Measurements from ENCODE around the gene LCN10. TPM values are rescaled to one million over a fixed set of nuclear protein-coding genes. Genes with fewer than 3 reads are reported as not detected.

Gene LCN10
- total RNA-seq, 1 donor from 2014 or later: not detected

GRCh38 chr9:136739509-136739908, 3.2 kb downstream of the LCN10 start:
- Histone ChIP-seq H2AFZ (replicated peaks) (no peak overlapping the region), H3K27me3 (peaks cover 6% of the 10 kb centered on the region)

GRCh38 chr9:136738960-136739359, 3.8 kb downstream of the LCN10 start:
- Mint-ChIP-seq H3K4me3 (no peak overlapping the region), H3K27ac (no peak overlapping the region), H3K27me3 (ENCODE audit: insufficient read depth, low read depth) (peaks cover 14% of the 10 kb centered on the region), H3K36me3 (no peaks in the 10 kb centered on the region), H3K4me1 (no peaks in the 10 kb centered on the region), H3K9me3 (no peaks in the 10 kb centered on the region)
- no peaks in the 10 kb centered on the region for H3F3A ChIP-seq (ENCODE audit: low read depth)
- H3K4me2 ChIP-seq: no peak overlapping the region
- H3K9me3 ChIP-seq (ENCODE audit: low read depth): no peaks in the 10 kb centered on the region
- no peaks in the 10 kb centered on the region for H3K36me3 ChIP-seq
- H3K4me1 ChIP-seq: peaks cover 11% of the 10 kb centered on the region
- DNase-seq (ENCODE audit: low spot score): no peak
- no peak for TF ChIP-seq EZH2phosphoT487 (IDR thresholded peaks at IDR 0.05)
- no peak for TF ChIP-seq CTCF (IDR thresholded peaks at IDR 0.05)
- TF ChIP-seq EZH2 (IDR thresholded peaks at IDR 0.05): no peak
- H3K4me3 ChIP-seq: no peak overlapping the region
- no peak overlapping the region for H3K27ac ChIP-seq
- no peak overlapping the region for H3K9ac ChIP-seq
- no peaks in the 10 kb centered on the region for H4K20me1 ChIP-seq (ENCODE audit: low read depth)
- H2AFZ ChIP-seq (replicated peaks): no peak overlapping the region
- H3K27me3 ChIP-seq: peaks cover 6% of the 10 kb centered on the region
- no peaks in the 10 kb centered on the region for H3K79me2 ChIP-seq (ENCODE audit: low read depth)

More at GRCh38 chr9:136739509-136739908, 3.2 kb downstream of the LCN10 start:
- Mint-ChIP-seq H3K4me1 (no peaks in the 10 kb centered on the region), H3K36me3 (no peaks in the 10 kb centered on the region), H3K27ac (no peak overlapping the region), H3K27me3 (ENCODE audit: insufficient read depth, low read depth) (peaks cover 12% of the 10 kb centered on the region), H3K9me3 (no peaks in the 10 kb centered on the region), H3K4me3 (no peak overlapping the region)
- Histone ChIP-seq H3K4me2 (no peak overlapping the region), H3K79me2 (ENCODE audit: low read depth) (no peaks in the 10 kb centered on the region), H3K4me3 (no peak overlapping the region), H3K27ac (no peak overlapping the region), H3K4me1 (peaks cover 11% of the 10 kb centered on the region), H3K9ac (no peak overlapping the region), H4K20me1 (ENCODE audit: low read depth) (no peaks in the 10 kb centered on the region), H3F3A (ENCODE audit: low read depth) (no peaks in the 10 kb centered on the region), H3K9me3 (ENCODE audit: low read depth) (no peaks in the 10 kb centered on the region), H3K36me3 (no peaks in the 10 kb centered on the region)
- TF ChIP-seq EZH2phosphoT487 (IDR thresholded peaks at IDR 0.05): no peak
- no peak for TF ChIP-seq CTCF (IDR thresholded peaks at IDR 0.05)
- no peak for TF ChIP-seq EZH2 (IDR thresholded peaks at IDR 0.05)
- DNase-seq (ENCODE audit: low spot score): no peak

GRCh38 chr9:136735812-136736480, 6.8 kb downstream of the LCN10 start:
- H3K27me3 ChIP-seq: no peaks in the 10 kb centered on the region
- H3K9me3 ChIP-seq (ENCODE audit: low read depth): no peaks in the 10 kb centered on the region
- H3F3A ChIP-seq (ENCODE audit: low read depth): no peaks in the 10 kb centered on the region
- DNase-seq (ENCODE audit: low spot score): no peak
- no peaks in the 10 kb centered on the region for H3K4me1 ChIP-seq
- H3K79me2 ChIP-seq (ENCODE audit: low read depth): no peaks in the 10 kb centered on the region
- no peaks in the 10 kb centered on the region for H3K36me3 ChIP-seq
- Mint-ChIP-seq H3K27ac (no peak overlapping the region), H3K27me3 (ENCODE audit: insufficient read depth, low read depth) (peaks cover 18% of the 10 kb centered on the region), H3K9me3 (no peaks in the 10 kb centered on the region), H3K4me1 (no peaks in the 10 kb centered on the region), H3K4me3 (no peak overlapping the region), H3K36me3 (no peaks in the 10 kb centered on the region)
- no peak for TF ChIP-seq CTCF (IDR thresholded peaks at IDR 0.05)
- no peak for TF ChIP-seq EZH2 (IDR thresholded peaks at IDR 0.05)
- TF ChIP-seq EZH2phosphoT487 (IDR thresholded peaks at IDR 0.05): no peak
- H3K27ac ChIP-seq: no peak overlapping the region
- H3K4me3 ChIP-seq: no peak overlapping the region
- no peaks in the 10 kb centered on the region for H4K20me1 ChIP-seq (ENCODE audit: low read depth)
- no peak overlapping the region for H2AFZ ChIP-seq (replicated peaks)
- H3K9ac ChIP-seq: no peak overlapping the region
- no peak overlapping the region for H3K4me2 ChIP-seq
